ENCODE measurements around the gene SH2D5. TPM values are rescaled to one million over a fixed set of nuclear protein-coding genes. Genes with fewer than 3 reads are reported as not detected.

The SH2D5 gene
- total RNA-seq, 1 experiment from 2014 or later: 1.1 TPM

- Histone ChIP-seq H3K36me3 (ENCODE audit: insufficient read depth, low read length, poor library complexity, severe bottlenecking) (no peaks in the 10 kb centered on the region), H3K27ac (ENCODE audit: low read depth, low read length, poor library complexity, severe bottlenecking) (no peak overlapping the region), H3K27me3 (replicated peaks; ENCODE audit: insufficient read depth, low read depth, low read length, poor library complexity) (no peaks in the 10 kb centered on the region), H3K9me3 (ENCODE audit: low read depth, low read length, poor library complexity, severe bottlenecking) (no peaks in the 10 kb centered on the region), H3K4me1 (ENCODE audit: insufficient read depth, low read length, poor library complexity, severe bottlenecking) (no peaks in the 10 kb centered on the region), H3K4me3 (ENCODE audit: low read depth, low read length, poor library complexity, severe bottlenecking) (no peak overlapping the region)
- ChIA-PET POLR2A (ENCODE audit: low non-redundant PET) (no interaction called here), CTCF (no interaction called here)
- BruUV-seq (replicated peaks): no TSS peak
- DNase-seq (ENCODE audit: low spot score): no peak
- intact Hi-C loops (cut with micrococcal nuclease; ENCODE audit: unreplicated experiment): no loop called here
- TF ChIP-seq CTCF (conservative IDR thresholded peaks at IDR 0.05; ENCODE audit: low read depth, low read length) (no peak), EZH2 (IDR thresholded peaks at IDR 0.05; ENCODE audit: borderline replicate concordance, low read depth, low read length, poor library complexity, severe bottlenecking) (no peak)
These were observed 47.9 kb downstream of the SH2D5 start for GRCh38 chr1:20684651-20685050.

DNA sequence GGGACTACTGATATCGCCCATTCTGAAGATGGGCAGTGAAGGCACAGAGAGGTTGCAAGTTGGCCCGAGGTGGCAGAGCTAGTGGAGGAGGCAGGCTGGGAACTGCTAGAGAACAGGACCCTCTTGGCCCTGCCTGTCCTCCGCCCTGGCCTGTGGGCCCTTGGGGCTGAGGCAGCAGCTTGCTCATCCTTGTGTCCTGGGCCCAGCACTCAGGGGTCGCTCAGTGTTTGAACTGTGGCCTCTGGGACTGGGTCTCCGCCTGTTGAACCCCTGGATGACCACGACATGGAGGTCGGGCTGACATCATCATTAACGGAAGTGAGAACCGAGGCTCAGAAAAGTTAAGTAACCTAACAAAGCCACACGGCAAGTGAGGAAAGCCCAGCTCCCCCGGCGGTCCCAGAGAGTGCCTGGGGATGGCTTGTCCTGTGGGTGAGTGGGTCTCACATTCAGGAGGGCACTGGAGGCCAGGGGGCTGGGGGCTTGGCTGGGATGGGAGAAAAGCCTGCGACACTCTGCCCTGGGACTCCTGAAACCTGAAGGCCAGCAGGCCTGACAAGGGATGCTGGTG is 48.4 kb downstream of the SH2D5 start:
- TF ChIP-seq CTCF (conservative IDR thresholded peaks at IDR 0.05; ENCODE audit: low read depth, low read length) (no peak), EZH2 (IDR thresholded peaks at IDR 0.05; ENCODE audit: borderline replicate concordance, low read depth, low read length, poor library complexity, severe bottlenecking) (no peak)
- H3K36me3 ChIP-seq (ENCODE audit: insufficient read depth, low read length, poor library complexity, severe bottlenecking): no peaks in the 10 kb centered on the region
- no peak overlapping the region for H3K4me3 ChIP-seq (ENCODE audit: low read depth, low read length, poor library complexity, severe bottlenecking)
- ChIA-PET POLR2A (ENCODE audit: low non-redundant PET) (interaction anchor here (0.6 kb wide), 1 partner anchor 167 kb away, joined by 4 read pairs; no protein-coding TSS in a partner anchor), CTCF (no interaction called here)
- BruUV-seq (replicated peaks): no TSS peak
- no peaks in the 10 kb centered on the region for H3K4me1 ChIP-seq (ENCODE audit: insufficient read depth, low read length, poor library complexity, severe bottlenecking)
- no peak overlapping the region for H3K27ac ChIP-seq (ENCODE audit: low read depth, low read length, poor library complexity, severe bottlenecking)
- no peaks in the 10 kb centered on the region for H3K9me3 ChIP-seq (ENCODE audit: low read depth, low read length, poor library complexity, severe bottlenecking)
- intact Hi-C loops (cut with micrococcal nuclease; ENCODE audit: unreplicated experiment): no loop called here
- no peak for DNase-seq (ENCODE audit: low spot score)
- H3K27me3 ChIP-seq (replicated peaks; ENCODE audit: insufficient read depth, low read depth, low read length, poor library complexity): no peaks in the 10 kb centered on the region

DNA sequence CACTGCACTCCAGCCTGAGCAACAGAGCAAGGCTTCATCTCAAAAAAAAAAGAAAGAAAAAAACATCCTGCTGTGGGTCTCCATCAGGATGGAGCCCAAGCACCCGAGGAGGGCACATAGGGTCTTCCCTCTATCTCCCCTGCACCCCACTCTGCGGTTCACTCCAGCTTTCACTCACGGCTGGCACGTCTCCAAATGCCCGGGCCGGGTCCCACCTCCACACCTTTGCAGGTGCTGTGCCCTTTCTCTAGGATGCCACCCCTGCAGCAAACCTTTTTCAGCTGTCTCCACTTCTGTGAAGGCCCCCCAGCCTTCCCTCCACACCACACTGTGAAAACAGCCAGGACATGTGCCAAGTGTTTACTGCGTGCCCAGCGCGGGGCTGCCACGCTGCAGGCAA is 48.9 kb downstream of the SH2D5 start:
- H3K36me3 ChIP-seq (ENCODE audit: insufficient read depth, low read length, poor library complexity, severe bottlenecking): no peaks in the 10 kb centered on the region
- H3K4me1 ChIP-seq (ENCODE audit: insufficient read depth, low read length, poor library complexity, severe bottlenecking): no peaks in the 10 kb centered on the region
- no peak for TF ChIP-seq CTCF (conservative IDR thresholded peaks at IDR 0.05; ENCODE audit: low read depth, low read length)
- no peak for TF ChIP-seq EZH2 (IDR thresholded peaks at IDR 0.05; ENCODE audit: borderline replicate concordance, low read depth, low read length, poor library complexity, severe bottlenecking)
- ChIA-PET POLR2A (ENCODE audit: low non-redundant PET) (interaction anchor here (0.6 kb wide), 1 partner anchor 167 kb away, joined by 4 read pairs; no protein-coding TSS in a partner anchor), CTCF (no interaction called here)
- intact Hi-C loops (cut with micrococcal nuclease; ENCODE audit: unreplicated experiment): no loop called here
- no peak overlapping the region for H3K4me3 ChIP-seq (ENCODE audit: low read depth, low read length, poor library complexity, severe bottlenecking)
- no peak overlapping the region for H3K27ac ChIP-seq (ENCODE audit: low read depth, low read length, poor library complexity, severe bottlenecking)
- H3K27me3 ChIP-seq (replicated peaks; ENCODE audit: insufficient read depth, low read depth, low read length, poor library complexity): no peaks in the 10 kb centered on the region
- H3K9me3 ChIP-seq (ENCODE audit: low read depth, low read length, poor library complexity, severe bottlenecking): no peaks in the 10 kb centered on the region
- no TSS peak for BruUV-seq (replicated peaks)
- no peak for DNase-seq (ENCODE audit: low spot score)

All from A673 (cell line).